SK-N-SH (cell line): Measurements from ENCODE around the gene RAPGEF4.

Source experiments
- CHD2 ChIP-seq: fragments of 150-350 bp; IDR thresholded peaks from 2 replicates; pipeline ENCODE4 v1.6.1; 2018; ENCODE audit warnings: low read length; ENCODE audit not compliant: partially characterized antibody
- CTCF ChIP-seq: fragments of 200-600 bp; sonication (generic); IDR thresholded peaks from 2 replicates; pipeline ENCODE4 v1.6.1; 2017; ENCODE audit warnings: antibody characterized with exemption, mild to moderate bottlenecking, moderate library complexity
- EP300 ChIP-seq, 2 experiments: IDR thresholded peaks; 2 replicates each; pipeline versions ENCODE4 v1.4.0 to v1.6.1; 2012; ENCODE audit warnings: borderline replicate concordance in 1 of 2, low read depth in 1 of 2, low read length in 1 of 2
- EZH2phosphoT487 ChIP-seq: fragments of 200-600 bp; sonication (generic); IDR thresholded peaks from 2 replicates; pipeline ENCODE4 v1.6.1; 2017; ENCODE audit warnings: low read depth, mixed run types, mild to moderate bottlenecking, antibody characterized with exemption, moderate library complexity, borderline replicate concordance
- FOXJ3 ChIP-seq: sonication (generic); formaldehyde crosslinking; IDR thresholded peaks from 2 replicates; pipeline ENCODE4 v1.5.1; 2020; ENCODE audit warnings: mild to moderate bottlenecking, missing genetic modification reagents
- JUND ChIP-seq: IDR thresholded peaks from 2 replicates; pipeline ENCODE4 v1.4.0; 2012
- POLR2AphosphoS5 ChIP-seq: IDR thresholded peaks from 2 replicates; pipeline ENCODE4 v1.6.1; 2012; ENCODE audit warnings: low read depth, low read length
- TAF1 ChIP-seq: IDR thresholded peaks from 2 replicates; pipeline ENCODE4 v1.6.1; 2012; ENCODE audit warnings: low read depth, mild to moderate bottlenecking, low read length, moderate library complexity, borderline replicate concordance
- ZBTB33 ChIP-seq: IDR thresholded peaks from 2 replicates; pipeline ENCODE4 v1.4.0; 2012; ENCODE audit warnings: low read depth, borderline replicate concordance
- TF ChIP-seq, protein P1 (sequence below): IDR thresholded peaks from 2 replicates; pipeline ENCODE4 v1.4.0; 2012; ENCODE audit warnings: low read depth, borderline replicate concordance
- TF ChIP-seq, protein P2 (sequence below): IDR thresholded peaks from 2 replicates; pipeline ENCODE4 v1.6.1; 2012; ENCODE audit warnings: mild to moderate bottlenecking, low read depth, low read length, moderate library complexity

DNA sequence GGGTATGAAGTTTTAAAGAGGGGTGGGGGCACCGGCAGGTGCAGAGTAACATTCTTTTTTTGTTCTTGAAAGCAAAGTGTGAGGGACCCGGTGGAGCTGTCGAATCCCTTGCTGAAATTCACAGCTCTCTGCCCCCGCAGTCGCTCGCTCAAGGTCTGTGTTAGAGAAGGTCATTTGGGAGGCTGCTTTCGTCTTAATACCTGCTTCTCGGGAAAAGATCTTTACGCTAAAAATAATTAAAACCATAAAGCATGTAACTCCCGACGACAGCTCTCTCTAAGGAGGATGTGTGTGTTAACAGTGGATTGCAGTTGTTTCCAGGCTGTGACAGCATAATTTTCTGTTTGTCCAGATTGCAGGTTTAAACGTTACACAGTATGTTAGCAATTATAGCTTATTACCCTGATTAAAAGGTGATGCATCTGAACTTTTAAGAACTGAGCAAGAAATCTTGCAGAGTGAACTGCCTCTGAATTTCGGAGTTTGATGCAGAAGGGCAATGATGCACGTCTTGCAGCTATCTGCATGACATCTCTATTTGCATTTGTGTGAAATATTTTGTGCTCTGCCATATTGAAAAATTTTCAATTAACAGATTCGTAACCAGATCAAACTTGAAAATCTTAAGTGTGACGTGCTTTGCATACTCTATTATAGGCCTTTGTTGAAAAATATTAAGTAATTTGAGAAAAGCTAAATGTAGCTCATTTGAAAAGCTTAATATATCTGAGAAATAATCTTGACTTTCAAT lies 954 bp downstream of the RAPGEF4 start:
- TF ChIP-seq CTCF: no peak
- no peak for TF ChIP-seq POLR2AphosphoS5
- TF ChIP-seq, protein P1, sequence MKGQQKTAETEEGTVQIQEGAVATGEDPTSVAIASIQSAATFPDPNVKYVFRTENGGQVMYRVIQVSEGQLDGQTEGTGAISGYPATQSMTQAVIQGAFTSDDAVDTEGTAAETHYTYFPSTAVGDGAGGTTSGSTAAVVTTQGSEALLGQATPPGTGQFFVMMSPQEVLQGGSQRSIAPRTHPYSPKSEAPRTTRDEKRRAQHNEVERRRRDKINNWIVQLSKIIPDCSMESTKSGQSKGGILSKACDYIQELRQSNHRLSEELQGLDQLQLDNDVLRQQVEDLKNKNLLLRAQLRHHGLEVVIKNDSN: no peak
- TF ChIP-seq FOXJ3: no peak
- TF ChIP-seq EZH2phosphoT487: no peak
- no peak for TF ChIP-seq TAF1
- no peak for TF ChIP-seq JUND
- no peak for TF ChIP-seq CHD2
- no peak for TF ChIP-seq ZBTB33
- TF ChIP-seq, protein P2, sequence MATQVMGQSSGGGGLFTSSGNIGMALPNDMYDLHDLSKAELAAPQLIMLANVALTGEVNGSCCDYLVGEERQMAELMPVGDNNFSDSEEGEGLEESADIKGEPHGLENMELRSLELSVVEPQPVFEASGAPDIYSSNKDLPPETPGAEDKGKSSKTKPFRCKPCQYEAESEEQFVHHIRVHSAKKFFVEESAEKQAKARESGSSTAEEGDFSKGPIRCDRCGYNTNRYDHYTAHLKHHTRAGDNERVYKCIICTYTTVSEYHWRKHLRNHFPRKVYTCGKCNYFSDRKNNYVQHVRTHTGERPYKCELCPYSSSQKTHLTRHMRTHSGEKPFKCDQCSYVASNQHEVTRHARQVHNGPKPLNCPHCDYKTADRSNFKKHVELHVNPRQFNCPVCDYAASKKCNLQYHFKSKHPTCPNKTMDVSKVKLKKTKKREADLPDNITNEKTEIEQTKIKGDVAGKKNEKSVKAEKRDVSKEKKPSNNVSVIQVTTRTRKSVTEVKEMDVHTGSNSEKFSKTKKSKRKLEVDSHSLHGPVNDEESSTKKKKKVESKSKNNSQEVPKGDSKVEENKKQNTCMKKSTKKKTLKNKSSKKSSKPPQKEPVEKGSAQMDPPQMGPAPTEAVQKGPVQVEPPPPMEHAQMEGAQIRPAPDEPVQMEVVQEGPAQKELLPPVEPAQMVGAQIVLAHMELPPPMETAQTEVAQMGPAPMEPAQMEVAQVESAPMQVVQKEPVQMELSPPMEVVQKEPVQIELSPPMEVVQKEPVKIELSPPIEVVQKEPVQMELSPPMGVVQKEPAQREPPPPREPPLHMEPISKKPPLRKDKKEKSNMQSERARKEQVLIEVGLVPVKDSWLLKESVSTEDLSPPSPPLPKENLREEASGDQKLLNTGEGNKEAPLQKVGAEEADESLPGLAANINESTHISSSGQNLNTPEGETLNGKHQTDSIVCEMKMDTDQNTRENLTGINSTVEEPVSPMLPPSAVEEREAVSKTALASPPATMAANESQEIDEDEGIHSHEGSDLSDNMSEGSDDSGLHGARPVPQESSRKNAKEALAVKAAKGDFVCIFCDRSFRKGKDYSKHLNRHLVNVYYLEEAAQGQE: no peak
- no peak for TF ChIP-seq EP300 (IDR thresholded peaks at IDR 0.05; ENCODE audit: borderline replicate concordance in 1 of 2, low read depth in 1 of 2, low read length in 1 of 2)
